ENCODE measurements around the gene MDH2. TPM values are rescaled to one million over a fixed set of nuclear protein-coding genes. Genes with fewer than 3 reads are reported as not detected.

MDH2 gene
- total and polyA plus RNA-seq, 4 donors: 54.6 to 276 (median 166) TPM

Small RNA genes lying within 50 kb of the gene (small RNA-seq; reads per million reads assigned to genes)
- not detected for gene RNU6-863P (ENCODE audit: low replicate concordance)

Other genes starting within 250 kb of the MDH2 start
- gene CCL24, start 234.3 kb upstream of the MDH2 start, total RNA-seq: not detected
- not detected for gene CCL24, start 234.3 kb upstream of the MDH2 start, polyA plus RNA-seq (ENCODE audit: insufficient read length in 2 of 2)
- gene RHBDD2, start 169.1 kb upstream of the MDH2 start, total RNA-seq: 10 to 100 TPM; 57.2 to 60.8 TPM
- gene RHBDD2, start 169.1 kb upstream of the MDH2 start, polyA plus RNA-seq (ENCODE audit: insufficient read length in 2 of 2): 100 to 1,000 TPM; 167 to 169 TPM
- 10 to 100 TPM; 40.3 to 66.5 TPM for gene POR, start 133.0 kb upstream of the MDH2 start, total RNA-seq
- gene POR, start 133.0 kb upstream of the MDH2 start, polyA plus RNA-seq (ENCODE audit: insufficient read length in 2 of 2): 10 to 100 TPM; 77.8 to 86.7 TPM
- 10 to 100 TPM; 17.2 to 29.3 TPM for gene TMEM120A, start 53.5 kb upstream of the MDH2 start, total RNA-seq
- gene TMEM120A, start 53.5 kb upstream of the MDH2 start, polyA plus RNA-seq (ENCODE audit: insufficient read length in 2 of 2): 100 to 1,000 TPM in 1 of 2 donors, 10 to 100 TPM in 1; 95.4 to 104 TPM
- gene STYXL1, start 106 bp upstream of the MDH2 start, total RNA-seq: 10 to 100 TPM; 22.7 to 31.9 TPM
- 10 to 100 TPM; 26.8 to 34.0 TPM for gene STYXL1, start 106 bp upstream of the MDH2 start, polyA plus RNA-seq (ENCODE audit: insufficient read length in 2 of 2)
- 1 to 10 TPM; 7.2 to 7.8 TPM for gene SRRM3, start 153.8 kb downstream of the MDH2 start, total RNA-seq
- gene SRRM3, start 153.8 kb downstream of the MDH2 start, polyA plus RNA-seq (ENCODE audit: insufficient read length in 2 of 2): 10 to 100 TPM; 47.0 to 80.0 TPM

All from spinal cord (tissue), 4 donors.